T-cell (primary cell): ENCODE measurements around the gene PYGM. TPM values are rescaled to one million over a fixed set of nuclear protein-coding genes. Genes with fewer than 3 reads are reported as not detected.

Experiments used
- ATAC-seq, 4 experiments: fragments of 200-7000 bp in 3 of 4; fragments of 150-1000 bp in 1 of 4; cut with Tn5 transposase; replicated peaks in 1 of 4; 1 replicate in 3 of 4; 2 replicates in 1 of 4; pipeline ENCODE4 v1.10.0; 2021; ENCODE audit warnings: moderate library complexity in 3 of 4, mild to moderate bottlenecking in 2 of 4, moderate number of reproducible peaks in 1 of 4
- CTCF ChIA-PET, 2 donors: fragments of 300-600 bp; sonication (Branson Sonifier 250); formaldehyde crosslinking; loops; one replicate each; lab custom pipeline; 2022; ENCODE audit warnings: antibody characterized with exemption in 2 of 2; lab: Charles Lee
- POLR2A ChIA-PET, 2 donors: fragments of 300-600 bp; sonication (Branson Sonifier 250); formaldehyde crosslinking; loops; one replicate each; lab custom pipeline; 2022; ENCODE audit warnings: antibody characterized with exemption in 2 of 2; lab: Charles Lee
- DNase-seq, 35 experiments: peaks; one replicate each; pipeline versions ENCODE4 v3.0.0 to v3.0.0-alpha.2; 2013 to 2023
- H3K27ac ChIP-seq: one replicate; pipeline ENCODE4 v1.5.1; 2013; ENCODE audit warnings: low read length
- H3K27me3 ChIP-seq, 2 experiments: replicated peaks in 1 of 2; 1 replicate in 1 of 2; 2 replicates in 1 of 2; pipeline versions ENCODE4 v1.6.1 to v1.7.0; 2013; ENCODE audit warnings: low read length in 1 of 2, mixed read lengths in 1 of 2; ENCODE audit not compliant: control insufficient read depth in 2 of 2, insufficient read depth in 2 of 2; ENCODE audit errors: extremely low read depth in 1 of 2
- H3K36me3 ChIP-seq, 2 donors: 1 replicate in 1 of 2; 2 replicates in 1 of 2; pipeline versions ENCODE4 v1.6.1 to v1.7.0; 2013; ENCODE audit warnings: low read length in 1 of 2; ENCODE audit not compliant: control insufficient read depth in 2 of 2, insufficient read depth in 1 of 2; ENCODE audit errors: extremely low read depth in 1 of 2
- H3K4me1 ChIP-seq, 2 experiments: 1 replicate in 1 of 2; 2 replicates in 1 of 2; pipeline versions ENCODE4 v1.6.1 to v1.7.0; 2013; ENCODE audit warnings: low read length in 2 of 2, mixed read lengths in 1 of 2; ENCODE audit not compliant: insufficient read depth in 2 of 2, control insufficient read depth in 1 of 2; ENCODE audit errors: extremely low read depth in 1 of 2
- H3K4me3 ChIP-seq, 2 donors: 1 replicate in 1 of 2; 2 replicates in 1 of 2; pipeline versions ENCODE4 v1.5.1 to v1.7.0; 2013; ENCODE audit warnings: mild to moderate bottlenecking in 2 of 2, low read length in 1 of 2, moderate library complexity in 1 of 2; ENCODE audit not compliant: control insufficient read depth in 1 of 2; ENCODE audit errors: extremely low read depth in 1 of 2
- H3K9me3 ChIP-seq: 2 replicates; pipeline ENCODE4 v1.7.0; 2013
- H3K27ac Mint-ChIP-seq, 2 donors: one replicate each; pipeline ENCODE4 v1.8.0; 2020 to 2021; ENCODE audit warnings: mild to moderate bottlenecking in 2 of 2, mixed read lengths in 2 of 2
- H3K27me3 Mint-ChIP-seq, 2 donors: one replicate each; pipeline ENCODE4 v1.8.0; 2021 to 2022; ENCODE audit warnings: mixed read lengths in 2 of 2
- H3K36me3 Mint-ChIP-seq: one replicate; pipeline ENCODE4 v1.8.0; 2021; ENCODE audit warnings: mixed read lengths
- H3K4me1 Mint-ChIP-seq, 3 donors: one replicate each; pipeline ENCODE4 v1.8.0; 2020 to 2022; ENCODE audit warnings: mixed read lengths in 3 of 3, mild to moderate bottlenecking in 1 of 3
- H3K4me3 Mint-ChIP-seq, 3 donors: one replicate each; pipeline ENCODE4 v1.8.0; 2020 to 2022; ENCODE audit warnings: mild to moderate bottlenecking in 3 of 3, mixed read lengths in 3 of 3, moderate library complexity in 3 of 3
- H3K9me3 Mint-ChIP-seq, 3 donors: one replicate each; pipeline ENCODE4 v1.8.0; 2020 to 2022; ENCODE audit warnings: mixed read lengths in 3 of 3
- WGBS: methylation state at CpG from one replicate; pipeline ENCODE4 v1.1.5; 2013; ENCODE audit warnings: missing lambda C conversion rate; ENCODE audit not compliant: insufficient coverage; 5-methylcytosine and 5-hydroxymethylcytosine counted together
- total RNA-seq, 35 experiments: library from RNA in 6 of 35; stranded (reverse) in 6 of 35; fragments of 120-200 nt in 1 of 35; gene quantifications; one replicate each; pipeline versions ENCODE4 v1.2.1 to v1.2.4 and lab custom pipeline; 2013 to 2026

Gene PYGM
- total RNA-seq, 5 donors from 2014 or later (not counting 1 experiment from before 2014, with no cell fraction given), result 7.4 to 34.7 (median 8.5) TPM

- Histone ChIP-seq H3K9me3 (no peaks in the 10 kb centered on the region), H3K4me1 (peaks cover 6 to 50% of the 10 kb centered on the region in 2 experiments), H3K36me3 (peaks cover 23 to 48% of the 10 kb centered on the region in 2 donors), H3K27me3 (no peaks in the 10 kb centered on the region), H3K27ac (no peak overlapping the region), H3K4me3 (no peak overlapping the region)
- no peaks in the 10 kb centered on the region for H3K27me3 Mint-ChIP-seq
- WGBS, result 93% methylated on average over 2 of the region's 7 CpGs
- ChIA-PET CTCF (interaction anchor here in 1 of 2 donors (0.5 kb wide), 1 partner anchor 10 kb away, joined by 3 read pairs; no protein-coding TSS in a partner anchor), POLR2A (no interaction called here)
- no peak overlapping the region for H3K4me3 Mint-ChIP-seq
- ATAC-seq (no peak), DNase-seq (no peak)
- H3K27ac Mint-ChIP-seq, result peak overlapping the region; percentile 65 to 71
- peaks cover 15% of the 10 kb centered on the region for H3K36me3 Mint-ChIP-seq
- peaks cover 30 to 50% (median 43%) of the 10 kb centered on the region in 3 donors for H3K4me1 Mint-ChIP-seq
- no peaks in the 10 kb centered on the region for H3K9me3 Mint-ChIP-seq
Observed at GRCh38 chr11:64799256-64799622, 39.5 kb upstream of the PYGM start.

GRCh38 chr11:64796757-64797541 is 37.2 kb upstream of the PYGM start:
- no peak for ATAC-seq
- H3K27me3 Mint-ChIP-seq, result no peaks in the 10 kb centered on the region
- peaks cover 4 to 46% of the 10 kb centered on the region in 2 experiments for H3K4me1 ChIP-seq
- H3K4me3 ChIP-seq, result no peak overlapping the region
- no peaks in the 10 kb centered on the region for H3K9me3 ChIP-seq
- ChIA-PET CTCF (no interaction called here), POLR2A (no interaction called here)
- H3K27ac ChIP-seq, result no peak overlapping the region
- H3K9me3 Mint-ChIP-seq, result no peaks in the 10 kb centered on the region
- no peaks in the 10 kb centered on the region for H3K27me3 ChIP-seq
- H3K4me1 Mint-ChIP-seq, result peaks cover 33 to 44% (median 41%) of the 10 kb centered on the region in 3 donors
- peaks cover 15% of the 10 kb centered on the region for H3K36me3 Mint-ChIP-seq
- H3K4me3 Mint-ChIP-seq, result no peak overlapping the region
- H3K36me3 ChIP-seq, result peaks cover 27 to 54% of the 10 kb centered on the region in 2 donors
- DNase-seq, result no peak
- 90% methylated on average over 5 of the region's 19 CpGs for WGBS
- peak overlapping the region in 1 of 2 donors; percentile 22 for H3K27ac Mint-ChIP-seq

DNA sequence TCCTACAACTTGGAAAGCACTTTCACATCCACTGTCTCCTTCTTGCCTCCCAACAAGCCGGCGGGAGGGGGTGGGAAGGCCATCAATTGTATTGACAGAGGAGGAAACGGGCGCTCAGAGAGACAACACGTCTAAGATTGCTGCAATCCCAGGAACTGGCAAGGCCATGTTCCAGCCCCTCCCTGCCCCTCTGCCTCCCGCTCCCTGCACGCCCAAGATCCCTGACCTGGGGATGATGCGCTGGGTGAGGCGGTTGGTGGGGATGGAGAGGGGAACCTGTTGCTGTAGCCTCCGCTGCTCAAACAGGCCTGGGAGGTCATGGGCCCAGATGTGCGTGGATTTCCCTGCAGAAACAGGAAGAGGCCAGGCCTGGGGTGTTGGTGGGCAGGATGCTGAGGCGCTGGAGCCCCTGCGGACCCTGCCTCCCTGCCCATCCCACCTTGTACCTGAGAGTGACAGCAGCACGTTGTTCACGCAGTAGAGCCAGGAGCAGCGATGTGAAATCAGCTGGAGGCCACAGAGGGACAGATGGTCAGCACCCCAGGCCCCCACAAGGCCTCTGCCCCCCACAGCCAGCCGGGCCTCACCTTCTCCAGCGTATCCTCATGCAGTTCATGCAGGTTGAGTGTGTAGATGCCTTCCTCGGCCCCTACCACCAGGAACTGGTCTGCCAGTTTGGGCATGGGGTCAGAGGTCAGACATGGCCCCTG is 36.4 kb upstream of the PYGM start:
- WGBS, result 76% methylated on average over 8 of the region's 19 CpGs
- H3K27me3 Mint-ChIP-seq, result no peaks in the 10 kb centered on the region

DNA sequence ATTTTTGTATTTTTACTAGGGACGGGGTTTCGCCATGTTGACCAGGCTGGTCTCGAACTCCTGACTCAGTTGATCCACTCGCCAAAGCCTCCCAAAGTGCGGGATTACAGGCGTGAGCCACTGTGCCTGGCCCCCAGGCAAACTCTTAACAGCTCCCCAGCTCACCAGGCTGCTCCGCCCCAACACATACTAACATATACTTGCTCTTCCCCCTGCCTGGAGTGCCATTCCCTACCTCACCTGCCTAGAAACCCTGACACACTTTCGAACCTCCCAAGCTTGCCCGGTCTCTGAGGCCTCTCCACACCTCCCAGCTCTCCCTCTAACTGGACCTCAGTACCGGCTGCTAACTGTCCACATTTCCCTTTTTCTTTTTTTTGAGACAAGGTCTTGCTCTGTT is 34.8 kb upstream of the PYGM start:
- Histone ChIP-seq H3K9me3 (no peaks in the 10 kb centered on the region), H3K36me3 (peaks cover 38 to 53% of the 10 kb centered on the region in 2 donors), H3K27me3 (no peaks in the 10 kb centered on the region), H3K4me3 (no peak overlapping the region), H3K4me1 (peaks cover 4 to 26% of the 10 kb centered on the region in 2 experiments), H3K27ac (no peak overlapping the region)
- DNase-seq (no peak), ATAC-seq (no peak)
- ChIA-PET POLR2A (interaction anchor here in 1 of 2 donors (0.6 kb wide), 1 partner anchor 15 kb away, joined by 8 read pairs; no protein-coding TSS in a partner anchor), CTCF (no interaction called here)
- H3K4me3 Mint-ChIP-seq, result peak overlapping the region in 1 of 3 donors; percentile 28
- H3K27me3 Mint-ChIP-seq, result no peaks in the 10 kb centered on the region
- 98% methylated on average over 10 of the region's 10 CpGs for WGBS
- peaks cover 28 to 31% (median 28%) of the 10 kb centered on the region in 3 donors for H3K4me1 Mint-ChIP-seq
- peak overlapping the region; percentile 53 to 62 for H3K27ac Mint-ChIP-seq
- H3K9me3 Mint-ChIP-seq, result no peaks in the 10 kb centered on the region
- peaks cover 19% of the 10 kb centered on the region for H3K36me3 Mint-ChIP-seq

More for the DNA sequence above, 36.4 kb upstream of the PYGM start:
- Histone ChIP-seq H3K36me3 (peaks cover 32 to 55% of the 10 kb centered on the region in 2 donors), H3K4me3 (no peak overlapping the region), H3K4me1 (peaks cover 4 to 38% of the 10 kb centered on the region in 2 experiments), H3K27ac (no peak overlapping the region), H3K27me3 (no peaks in the 10 kb centered on the region), H3K9me3 (no peaks in the 10 kb centered on the region)
- DNase-seq, result no peak
- ATAC-seq, result no peak
- ChIA-PET POLR2A (no interaction called here), CTCF (no interaction called here)
- Mint-ChIP-seq H3K4me3 (no peak overlapping the region), H3K36me3 (peaks cover 15% of the 10 kb centered on the region), H3K9me3 (no peaks in the 10 kb centered on the region), H3K4me1 (peaks cover 31 to 38% (median 34%) of the 10 kb centered on the region in 3 donors), H3K27ac (peak overlapping the region in 1 of 2 donors; percentile 44)

DNA sequence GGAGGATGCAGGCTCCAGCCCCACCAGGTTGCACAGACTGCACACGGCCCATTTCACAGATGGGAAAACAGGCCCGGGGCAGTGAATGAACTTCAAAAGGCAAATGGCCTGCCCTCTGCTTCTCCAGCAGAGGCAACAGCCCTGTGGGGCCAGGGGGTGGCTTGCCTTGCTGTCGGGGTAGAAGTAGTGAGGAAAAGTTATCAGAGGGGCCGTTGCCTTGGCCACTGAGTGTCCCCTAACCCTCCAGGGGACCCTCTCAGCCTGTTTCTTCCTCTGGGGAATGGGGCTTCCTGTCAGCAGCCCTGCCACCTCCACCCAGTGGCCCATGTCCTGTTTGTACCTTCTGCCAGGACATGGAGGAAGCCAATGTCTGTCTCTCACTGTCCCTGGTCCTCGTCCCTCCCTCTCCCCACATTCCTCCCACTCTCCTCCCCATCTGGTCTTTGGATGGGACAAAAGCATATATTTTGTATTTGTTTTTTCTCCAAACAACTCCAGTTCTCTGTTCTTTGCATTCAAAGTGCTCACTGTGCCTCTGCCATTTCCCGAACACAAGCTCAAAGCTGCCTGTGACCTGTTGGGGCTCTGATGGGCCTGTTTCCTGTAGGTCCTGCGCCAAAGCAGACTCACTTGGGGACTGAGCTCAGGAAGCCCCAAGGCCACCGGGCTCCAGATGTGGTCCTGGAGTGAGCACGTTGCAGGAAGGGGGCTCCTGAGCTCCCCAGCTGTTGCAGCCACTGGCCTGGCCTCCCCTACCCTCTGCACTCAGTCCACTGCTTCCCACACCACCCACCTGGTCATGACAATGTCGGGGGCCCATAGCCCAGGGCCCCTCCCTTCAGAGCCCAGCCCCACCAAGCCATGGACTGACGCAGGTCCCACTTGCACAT is 33.7 kb upstream of the PYGM start:
- peaks cover 16% of the 10 kb centered on the region for H3K36me3 Mint-ChIP-seq
- Histone ChIP-seq H3K36me3 (peaks cover 40 to 55% of the 10 kb centered on the region in 2 donors), H3K4me1 (peaks cover 4 to 24% of the 10 kb centered on the region in 2 experiments), H3K9me3 (no peaks in the 10 kb centered on the region), H3K27ac (no peak overlapping the region), H3K27me3 (no peaks in the 10 kb centered on the region), H3K4me3 (no peak overlapping the region)
- WGBS, result 62% methylated on average over 10 of the region's 11 CpGs
- CTCF ChIA-PET, result interaction anchor here (0.6 to 0.7 kb wide), 2 partner anchors 16 to 61 kb away, joined by 3 to 6 read pairs; no protein-coding TSS in a partner anchor
- H3K27me3 Mint-ChIP-seq, result no peaks in the 10 kb centered on the region
- DNase-seq (no peak), ATAC-seq (peak in 3 of 4 experiments; percentile 18 to 58 (median 52))
- POLR2A ChIA-PET, result interaction anchor here (0.5 to 0.6 kb wide), 2 partner anchors 23 to 308 kb away, joined by 7 to 8 read pairs; no protein-coding TSS in a partner anchor
- H3K4me1 Mint-ChIP-seq, result peaks cover 23 to 26% (median 25%) of the 10 kb centered on the region in 3 donors
- H3K27ac Mint-ChIP-seq, result peak overlapping the region; percentile 70 to 79
- H3K9me3 Mint-ChIP-seq, result no peaks in the 10 kb centered on the region
- H3K4me3 Mint-ChIP-seq, result peak overlapping the region in 1 of 3 donors; percentile 28
